Right hindlimb (tissue), 1 donor: ENCODE results near the gene TRA2B.

ENCODE experiments used
- DNase-seq: peaks from one replicate; pipeline ENCODE4 v3.0.0-alpha.2; 2018

The TRA2B gene

DNA sequence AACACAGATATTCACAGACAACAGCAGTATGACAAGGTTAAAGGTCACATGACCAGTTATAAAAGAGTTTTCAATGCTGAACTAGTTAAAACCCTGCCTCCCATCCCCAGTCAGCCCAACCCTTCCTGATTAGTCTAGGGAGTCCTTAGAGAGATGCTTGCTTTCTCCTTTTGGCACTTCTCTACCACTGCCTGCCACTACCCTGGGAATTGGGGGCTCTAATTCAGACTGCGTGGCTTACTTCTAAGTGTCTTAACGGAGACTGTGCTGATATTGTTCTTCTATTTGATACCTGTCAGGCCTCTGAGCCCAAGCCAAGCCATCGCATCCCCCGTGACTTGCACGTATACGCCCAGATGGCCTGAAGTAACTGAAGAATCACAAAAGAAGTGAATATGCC lies 11.7 kb upstream of the TRA2B start:
- DNase-seq, result no peak

DNA sequence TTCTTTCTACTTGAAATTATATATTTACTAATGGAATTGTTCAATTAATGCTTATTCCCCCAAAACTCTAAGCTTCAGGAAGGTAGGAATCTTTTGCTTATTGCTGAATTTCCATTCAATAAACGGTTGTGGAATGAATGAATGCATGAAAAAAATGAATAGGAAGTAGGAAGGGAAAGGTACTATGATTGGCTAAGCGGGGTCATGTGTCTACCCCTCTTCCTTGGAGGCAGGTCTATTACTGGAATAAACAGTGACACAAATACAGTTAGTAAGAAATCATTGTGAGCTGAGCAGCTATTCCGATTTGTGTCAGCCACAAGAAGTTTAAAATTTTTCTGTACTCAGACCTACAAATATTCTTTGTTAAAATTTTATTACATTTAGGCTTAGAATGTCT lies 10.5 kb upstream of the TRA2B start:
- DNase-seq, result no peak

GRCh38 chr3:185943760-185944106 lies 5.9 kb upstream of the TRA2B start:
- no peak for DNase-seq

GRCh38 chr3:185942907-185943759 lies 5.3 kb upstream of the TRA2B start:
- DNase-seq, result peak; percentile 81

DNA sequence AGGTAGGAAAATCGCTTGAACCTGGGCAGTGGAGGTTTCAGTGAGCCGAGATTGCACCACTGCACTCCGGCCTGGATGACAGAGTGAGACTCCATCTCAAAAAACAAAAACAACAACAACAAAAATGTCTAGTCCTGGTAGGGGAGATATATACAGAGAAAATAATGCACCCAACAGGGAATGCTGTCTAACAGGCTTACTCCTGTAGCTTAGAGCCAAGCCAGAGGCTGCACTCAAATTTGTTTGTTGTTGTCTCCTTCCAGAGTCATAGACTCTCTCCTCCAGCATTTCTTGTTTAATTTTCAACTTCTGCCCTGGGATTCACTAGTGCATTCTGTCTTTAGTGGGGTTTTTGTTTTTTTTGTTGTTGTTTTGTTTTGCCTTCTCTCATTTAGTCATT lies 4.6 kb upstream of the TRA2B start:
- no peak for DNase-seq

DNA sequence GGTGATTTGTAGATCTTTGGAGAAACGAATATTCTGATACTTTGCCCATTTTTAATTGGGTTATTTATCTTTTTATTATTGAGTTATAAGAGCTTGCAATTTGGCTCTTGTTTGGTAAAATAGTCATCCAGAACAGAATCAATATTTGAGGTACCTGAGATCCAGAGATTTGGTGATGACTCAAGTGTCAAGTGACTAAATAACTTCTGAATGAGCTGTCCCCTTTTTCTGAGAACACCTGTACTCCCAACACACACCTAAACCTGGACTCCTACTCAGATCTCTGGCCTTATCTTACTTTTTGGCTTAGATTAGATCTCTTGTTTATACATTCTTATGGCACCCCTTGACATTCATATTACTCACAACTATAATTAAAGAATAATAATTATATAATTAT lies 3.1 kb upstream of the TRA2B start:
- DNase-seq, result no peak

GRCh38 chr3:185939721-185940120 lies 1.9 kb upstream of the TRA2B start:
- no peak for DNase-seq

DNA sequence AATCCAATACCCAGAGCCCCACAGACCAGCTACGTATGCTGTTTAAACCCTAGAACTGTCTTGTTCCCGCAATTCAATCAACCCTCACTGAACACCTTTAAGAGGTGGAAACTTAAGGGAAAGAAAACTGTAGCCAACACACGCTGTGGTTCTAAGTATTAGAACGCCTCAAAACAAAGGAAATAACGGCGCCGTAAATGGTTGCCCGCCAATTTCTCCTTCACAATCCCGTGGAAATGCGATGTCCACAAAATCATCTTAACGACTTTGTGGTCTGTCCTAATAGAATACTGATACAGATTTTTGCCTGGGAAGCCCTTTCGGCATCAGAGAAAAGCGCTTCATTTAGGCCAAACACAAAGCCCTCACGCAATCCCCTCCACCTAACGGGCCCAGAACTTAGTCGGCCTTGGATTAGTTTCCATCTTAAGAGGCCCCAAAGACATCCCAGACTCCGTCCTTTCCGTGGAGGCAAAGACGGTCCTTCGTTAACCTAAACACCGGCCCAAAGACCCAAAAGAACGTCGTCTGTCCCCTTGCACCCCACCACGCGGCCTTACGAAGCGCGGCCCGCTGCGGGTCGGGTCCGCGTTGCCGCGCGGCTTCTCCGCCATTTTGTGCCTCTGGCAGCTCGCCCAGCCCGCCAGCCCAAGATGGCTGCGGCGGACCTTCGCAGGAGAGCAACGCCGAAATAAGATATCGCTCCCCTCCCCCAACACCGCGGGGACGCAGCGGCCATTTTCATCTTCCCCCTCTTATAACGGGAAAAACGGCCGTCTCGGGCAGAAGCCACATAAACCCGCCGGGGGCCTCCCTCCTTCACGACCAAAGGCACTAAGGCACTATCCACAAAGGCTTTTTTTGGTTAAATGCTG lies 763 bp downstream of the TRA2B start:
- peak; percentile 93 for DNase-seq

DNA sequence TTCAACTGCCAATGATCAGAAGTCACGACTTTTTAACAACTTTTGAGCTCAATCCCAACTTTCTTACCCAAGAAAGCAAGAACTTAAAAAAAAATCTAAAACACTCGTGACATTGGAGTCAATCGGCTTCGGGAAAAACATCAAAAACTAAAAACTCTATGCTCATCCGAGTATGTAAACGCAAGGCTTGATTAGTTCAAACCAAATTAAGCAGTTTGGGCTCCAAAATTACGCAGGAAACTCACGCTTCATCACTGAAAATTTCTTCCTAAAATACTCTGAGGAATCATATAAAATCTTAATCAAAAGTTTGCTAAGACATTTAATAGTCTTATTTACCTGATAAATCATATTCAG lies 1.6 kb downstream of the TRA2B start:
- no peak for DNase-seq

DNA sequence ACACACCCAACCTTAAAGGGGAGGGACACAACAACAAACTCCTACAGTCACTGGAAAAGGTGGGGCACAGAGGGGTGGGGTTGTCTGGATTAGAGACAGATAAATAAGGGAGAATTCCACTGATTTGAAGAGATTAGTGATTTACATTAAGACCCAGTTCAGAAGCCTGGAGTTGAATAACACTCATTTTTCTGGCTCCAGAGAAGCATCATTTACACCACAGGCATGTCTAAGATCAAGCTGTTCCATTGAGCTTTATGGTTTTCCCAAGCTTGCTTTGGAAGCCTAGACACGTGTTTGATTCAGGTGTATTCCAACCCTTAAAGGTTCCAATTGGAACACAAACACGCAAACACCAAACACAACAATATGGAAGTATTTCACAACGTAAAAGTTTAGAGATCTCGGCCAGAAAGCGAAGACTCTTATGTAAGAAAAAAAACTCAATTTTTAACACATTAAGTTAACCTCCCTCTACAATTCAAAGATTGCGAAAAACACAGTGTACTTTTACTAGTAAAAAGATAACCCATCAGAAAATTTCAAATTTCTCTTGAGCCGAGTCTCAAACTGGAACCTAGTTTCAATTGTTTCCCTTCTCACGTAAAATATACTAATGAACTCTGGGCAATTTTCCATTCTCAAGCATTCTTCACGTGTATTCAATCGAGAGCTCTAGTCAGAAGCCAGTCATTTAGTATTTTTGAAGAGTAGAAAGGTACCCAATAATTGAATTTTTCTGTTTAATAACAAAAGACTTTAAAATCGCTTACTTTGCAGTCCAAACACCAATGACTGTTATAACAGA lies 2.1 kb downstream of the TRA2B start:
- no peak for DNase-seq

GRCh38 chr3:185934767-185935464 lies 2.9 kb downstream of the TRA2B start:
- no peak for DNase-seq

DNA sequence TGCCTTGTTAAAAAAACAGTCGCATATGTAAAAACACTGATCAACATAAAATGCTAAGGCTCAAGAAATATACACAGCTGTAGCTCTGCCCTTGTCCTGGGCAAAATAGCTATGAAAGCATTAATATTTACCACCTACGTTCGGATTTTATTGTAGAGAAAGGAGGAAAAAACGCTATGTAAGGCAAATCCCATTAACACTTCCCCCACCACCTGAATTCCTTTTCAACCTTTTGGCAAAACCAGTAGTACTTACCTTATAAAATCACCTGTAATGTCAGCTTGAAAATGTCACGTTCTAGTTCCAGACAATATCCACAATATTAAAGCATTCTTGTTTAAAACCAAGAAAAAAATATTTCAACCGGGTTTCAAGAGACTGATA lies 3.6 kb downstream of the TRA2B start:
- DNase-seq, result no peak

DNA sequence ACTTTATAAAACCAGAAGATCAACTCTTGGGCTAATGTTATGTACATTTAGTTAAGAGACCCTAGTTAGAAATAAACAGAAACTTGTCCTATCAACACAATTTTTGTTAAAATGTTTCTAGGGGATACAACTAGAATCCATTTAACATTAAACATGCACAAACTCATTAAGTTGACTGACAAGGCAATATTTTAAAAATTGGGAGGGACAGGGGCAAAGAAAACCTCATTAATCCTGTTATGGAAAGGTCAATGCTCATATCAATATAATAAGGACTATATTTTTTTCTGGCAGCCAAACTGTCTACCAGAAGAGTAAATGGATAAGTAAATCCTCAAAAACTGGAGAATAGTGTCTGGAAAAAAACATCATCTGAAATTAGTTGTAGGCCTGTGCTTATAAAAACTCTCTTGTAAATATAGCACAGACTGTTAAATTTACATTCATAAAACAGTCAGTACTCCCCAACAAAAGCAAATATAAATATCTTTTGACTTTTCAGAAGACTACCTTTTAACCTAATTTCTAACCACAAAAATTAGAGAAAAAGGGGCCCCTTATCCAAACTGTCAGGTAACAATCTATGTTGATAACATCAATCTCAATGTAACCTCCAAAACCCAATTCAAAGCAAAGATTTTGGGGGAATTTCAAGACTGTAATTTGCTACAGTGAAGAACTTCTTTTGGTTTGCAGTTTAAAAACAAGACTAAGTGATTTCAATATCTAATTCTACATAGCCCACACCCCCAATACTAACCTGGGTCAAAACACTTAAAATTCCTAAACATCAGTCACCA lies 4.2 kb downstream of the TRA2B start:
- DNase-seq, result no peak

DNA sequence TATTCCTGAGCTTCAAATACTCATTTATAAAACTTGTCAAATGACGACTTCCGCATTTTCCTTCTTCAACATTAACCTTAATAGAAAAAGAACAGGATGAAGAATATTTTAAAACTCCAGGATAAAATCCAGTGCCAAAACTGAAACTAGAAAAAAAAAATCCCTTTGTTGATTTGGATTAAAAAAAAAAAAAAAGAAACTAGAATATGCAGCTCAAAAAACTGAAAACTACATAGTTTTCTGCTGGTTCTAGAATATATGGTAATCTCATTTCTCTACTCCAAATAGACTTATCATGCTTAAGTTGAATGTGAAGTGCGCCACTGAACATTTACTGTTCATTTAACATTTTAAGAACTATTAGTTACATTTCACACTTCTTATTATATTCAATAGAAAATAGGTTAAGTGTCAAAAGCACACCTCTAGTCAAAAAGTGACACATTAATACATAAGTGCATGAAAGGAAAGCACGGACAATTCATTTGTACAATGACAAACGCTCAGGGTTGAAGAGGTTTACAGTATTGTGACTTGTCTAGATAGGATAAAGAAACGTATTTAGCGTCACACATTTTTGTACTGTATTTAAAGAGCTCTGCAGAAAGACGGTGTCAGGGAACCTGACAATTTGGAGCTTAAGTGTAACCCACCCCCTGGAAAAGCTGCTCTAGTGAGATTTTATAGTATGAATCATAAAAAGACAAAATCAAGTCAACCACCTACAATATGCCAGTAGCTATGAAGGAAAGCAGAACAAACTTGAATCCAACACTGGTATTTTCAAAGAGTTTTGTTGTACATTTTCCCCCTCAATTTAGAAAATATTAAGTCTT lies 5.8 kb downstream of the TRA2B start:
- no peak for DNase-seq

DNA sequence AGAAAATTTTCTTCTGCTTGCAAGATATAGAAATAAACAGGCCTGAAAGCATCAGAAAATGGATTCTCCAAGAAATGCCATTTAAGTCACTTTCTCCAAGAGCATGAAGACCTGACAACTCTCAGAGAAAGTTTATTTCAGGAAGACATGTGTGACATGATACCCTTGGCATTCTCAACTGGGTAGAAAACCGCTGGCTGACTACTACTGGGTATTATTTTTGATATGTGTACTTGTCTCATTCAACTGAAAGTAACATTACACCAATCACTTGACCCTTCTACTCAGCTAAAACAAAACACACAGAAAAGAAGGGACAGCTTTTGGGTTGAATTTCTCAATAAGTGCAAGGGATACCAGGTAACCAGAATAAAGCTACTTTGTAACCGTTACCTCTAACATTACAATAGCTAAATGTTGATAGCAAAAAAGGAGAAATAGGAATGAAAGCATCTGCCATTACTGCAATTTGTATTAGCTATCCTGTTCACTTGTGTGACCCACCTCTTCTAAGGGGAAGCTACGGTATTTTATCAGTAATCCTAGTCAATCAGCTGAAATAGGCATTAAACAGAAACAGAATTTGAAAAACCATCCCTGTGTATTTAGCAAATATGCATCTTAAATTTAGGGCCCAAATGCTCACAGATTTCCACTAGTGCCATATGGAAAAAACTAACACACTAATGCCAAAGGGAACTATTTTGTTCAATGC lies 7.3 kb downstream of the TRA2B start:
- DNase-seq, result no peak

GRCh38 chr3:185929192-185930151 lies 8.3 kb downstream of the TRA2B start:
- no peak for DNase-seq

- DNase-seq, result no peak
Measured at GRCh38 chr3:185928496-185928895, 9.3 kb downstream of the TRA2B start.

DNA sequence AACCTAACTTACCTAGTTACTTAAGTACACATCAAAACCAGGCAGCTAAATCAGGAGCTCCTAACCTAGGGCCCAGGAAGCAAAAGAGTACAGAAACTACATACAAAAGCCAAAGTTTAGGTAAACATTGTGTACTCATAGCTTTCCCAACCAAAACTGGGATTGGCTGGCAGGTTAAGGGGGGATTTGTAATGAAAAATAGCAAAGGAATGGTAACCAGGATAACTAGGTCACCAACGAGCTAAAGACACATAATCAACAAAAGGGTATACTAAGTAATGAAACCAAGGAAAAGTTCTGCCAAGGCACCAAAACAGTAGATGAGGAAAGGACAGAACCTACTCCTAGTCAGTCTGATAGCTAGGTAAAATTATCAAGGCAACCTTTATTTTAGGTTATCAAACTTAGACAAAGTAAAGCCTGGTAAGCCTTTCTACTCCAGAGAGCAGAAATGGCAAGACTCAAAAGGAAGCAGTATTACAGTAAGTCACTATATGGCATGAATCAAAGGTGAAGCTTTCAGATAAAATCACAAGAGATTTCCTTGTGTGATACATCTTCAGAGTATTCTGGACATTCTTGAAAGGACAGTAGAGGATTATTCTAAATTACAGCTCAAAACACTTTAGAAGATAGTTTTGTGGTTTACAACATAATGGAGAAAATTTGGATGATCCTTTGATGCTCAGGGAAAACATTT lies 10.2 kb downstream of the TRA2B start:
- no peak for DNase-seq
